Measurements from ENCODE around the gene COMMD3.
"Not testable (repeated sequence)": the region's sequence is repeated elsewhere in the genome, so short reads cannot be mapped to it uniquely, and the experiment has no call there.

The COMMD3 gene

DNA sequence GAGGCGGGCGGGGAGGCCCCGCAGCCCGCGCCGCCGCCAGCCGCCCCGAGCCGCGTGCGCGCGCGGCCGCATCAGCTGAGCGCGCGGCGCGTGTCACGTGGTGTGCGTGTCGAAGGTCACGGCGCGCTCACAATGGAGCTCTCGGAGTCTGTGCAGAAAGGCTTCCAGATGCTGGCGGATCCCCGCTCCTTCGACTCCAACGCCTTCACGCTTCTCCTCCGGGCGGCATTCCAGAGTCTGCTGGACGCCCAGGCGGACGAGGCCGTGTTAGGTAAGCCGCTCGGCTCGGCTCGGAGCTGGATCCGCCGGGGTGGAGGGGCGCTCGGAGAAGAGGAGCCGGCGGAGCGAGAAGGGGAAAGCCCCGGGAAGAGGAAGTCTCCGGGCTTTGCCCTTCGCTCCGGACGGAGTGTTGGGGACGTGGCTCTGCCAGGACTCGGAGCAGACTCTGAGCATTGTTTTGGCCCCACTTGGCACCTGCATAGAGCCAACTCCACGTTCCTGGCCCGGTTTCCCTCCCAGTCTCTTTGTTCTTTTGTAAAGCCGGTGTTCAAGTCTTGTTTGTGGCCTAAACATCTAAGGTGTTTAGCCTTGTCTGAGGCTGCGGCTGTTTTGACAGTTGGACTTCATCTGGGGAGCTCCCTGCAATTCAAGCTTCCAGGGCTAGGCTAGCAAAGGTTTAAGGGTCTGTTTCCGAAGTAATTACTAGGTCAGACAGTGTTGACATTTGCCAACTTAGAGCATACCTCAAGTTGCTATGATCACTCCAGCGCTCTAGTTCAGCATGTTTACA, at the start of gene COMMD3:
TSS of gene COMMD3 (plus strand) at position 103 of the 790 bp plus-strand sequence. CDS start at position 133, 30 bp downstream.
- DNase-seq = peak; percentile 76

DNA sequence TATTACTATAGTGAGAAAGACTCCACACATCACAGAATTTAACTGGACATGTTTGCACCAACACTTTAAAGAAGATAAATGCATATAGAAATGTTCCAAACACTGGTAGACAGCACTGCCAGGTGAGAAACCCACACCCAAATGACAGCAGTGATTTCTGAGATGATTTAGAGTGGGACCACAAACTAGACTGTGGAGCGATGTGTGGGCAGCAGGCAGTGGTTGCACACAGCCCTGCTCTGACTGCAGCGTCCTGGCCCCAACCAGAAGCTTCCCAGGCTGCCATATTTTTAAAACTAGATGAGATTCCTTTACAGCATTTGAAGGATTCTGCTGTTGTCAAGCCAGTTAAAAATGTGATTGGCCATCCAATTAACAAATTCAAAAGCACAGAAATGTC, 47.7 kb upstream of the COMMD3 start:
- DNase-seq = no peak

DNA sequence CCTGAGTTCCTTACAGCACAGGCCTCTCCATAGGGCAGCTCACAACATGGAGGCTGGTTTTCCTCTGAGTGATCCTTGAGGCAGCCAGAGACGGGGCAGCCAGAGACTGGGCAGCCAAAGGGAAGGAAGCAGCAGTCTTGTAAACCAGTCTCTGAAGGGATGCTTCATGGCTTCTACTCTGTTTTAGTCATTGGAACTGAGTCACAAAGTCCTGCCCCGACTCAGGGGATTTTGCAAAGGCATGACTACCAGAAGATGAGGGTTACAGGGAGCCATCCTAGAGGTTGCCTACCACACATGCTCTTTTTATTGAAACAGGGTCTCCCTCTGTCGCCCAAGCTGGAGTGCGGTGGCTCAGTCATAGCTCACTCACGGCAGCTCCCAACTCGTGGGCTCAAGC, 44.4 kb upstream of the COMMD3 start:
- DNase-seq = no peak

DNA sequence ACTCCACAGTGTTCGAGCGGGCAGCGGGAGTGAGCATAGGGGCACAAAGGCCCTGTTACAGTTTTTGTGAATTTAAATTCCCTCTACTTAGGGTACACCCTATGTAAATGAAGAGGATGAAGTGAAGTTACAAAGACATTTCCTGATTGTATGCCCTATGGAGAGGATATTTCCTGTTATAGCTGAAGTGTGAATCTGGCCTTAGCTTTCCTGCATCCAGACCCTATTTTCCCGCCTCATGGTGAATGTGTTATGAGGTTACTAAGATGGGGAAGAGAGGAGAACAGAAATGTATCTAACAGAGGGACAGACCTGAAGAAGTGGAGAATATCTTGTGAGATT, 37.8 kb upstream of the COMMD3 start:
- DNase-seq = no peak

DNA sequence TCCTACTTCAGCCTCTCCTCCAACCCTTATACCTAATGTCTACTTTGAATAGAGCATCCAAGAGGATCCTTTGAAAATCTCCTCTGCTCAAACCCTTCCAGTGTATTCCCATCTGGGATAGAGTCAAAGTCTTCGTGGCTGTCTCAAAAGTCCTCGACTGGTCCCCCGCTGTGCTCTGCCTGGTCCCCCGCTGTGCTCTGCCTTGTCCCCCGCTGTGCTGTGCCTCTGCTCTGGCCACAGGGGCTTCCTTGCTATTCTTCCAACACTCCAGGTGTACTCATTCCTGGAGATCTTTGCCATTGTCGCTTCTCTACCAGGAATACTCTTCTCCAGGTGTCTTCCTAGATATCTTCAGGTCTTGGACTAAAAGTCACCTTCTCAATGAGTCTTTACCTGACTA, 36.1 kb upstream of the COMMD3 start:
- DNase-seq = no peak

DNA sequence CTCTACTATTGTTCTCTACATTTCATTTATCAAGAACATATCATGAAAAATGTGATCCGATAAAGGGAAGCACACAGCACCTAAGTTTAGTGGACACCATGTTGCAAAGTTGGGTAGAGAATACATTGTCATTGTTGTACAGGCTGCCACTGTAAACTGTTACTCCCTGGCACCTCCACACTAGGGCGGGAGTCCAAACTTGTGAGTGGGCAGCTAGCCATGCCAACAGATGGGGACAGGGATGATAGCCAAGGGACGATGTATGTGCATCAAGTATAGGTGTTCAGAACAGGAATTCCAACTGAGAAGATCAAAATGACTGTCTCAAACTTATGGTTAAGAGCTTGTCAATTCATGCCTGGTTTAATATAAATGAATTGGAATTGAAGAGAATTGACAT, 31.1 kb upstream of the COMMD3 start:
- DNase-seq = no peak

DNA sequence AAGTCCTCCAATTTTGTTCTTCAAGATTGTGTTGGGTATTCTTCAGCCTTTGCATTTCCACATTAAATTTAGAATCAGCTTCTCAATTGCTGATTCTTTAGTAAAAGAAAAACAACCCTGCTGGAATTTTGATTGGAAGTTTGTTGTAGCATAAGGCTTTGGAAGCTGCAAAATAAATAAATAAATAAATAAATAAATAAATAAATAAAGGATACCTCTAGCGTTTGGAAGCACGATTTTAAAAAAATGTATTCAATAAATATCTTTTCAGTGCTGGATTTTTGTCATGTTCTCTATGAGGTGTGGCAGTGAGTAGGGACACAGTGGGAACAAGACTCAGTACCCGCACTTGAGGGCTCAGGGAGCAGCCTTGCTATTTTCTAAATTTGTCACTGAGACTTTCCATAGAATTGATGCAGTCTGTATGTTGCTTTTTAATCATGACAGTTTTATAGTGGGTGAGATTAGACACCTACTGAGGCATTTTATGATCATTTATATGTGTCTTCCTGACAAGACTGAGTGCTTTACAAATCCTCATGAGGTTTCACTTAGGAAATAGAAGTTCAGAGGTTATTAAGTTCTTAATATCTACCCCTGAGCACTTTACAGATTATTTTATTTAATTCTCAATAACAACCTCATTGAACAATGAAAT, 22.3 kb upstream of the COMMD3 start:
- DNase-seq = no peak

DNA sequence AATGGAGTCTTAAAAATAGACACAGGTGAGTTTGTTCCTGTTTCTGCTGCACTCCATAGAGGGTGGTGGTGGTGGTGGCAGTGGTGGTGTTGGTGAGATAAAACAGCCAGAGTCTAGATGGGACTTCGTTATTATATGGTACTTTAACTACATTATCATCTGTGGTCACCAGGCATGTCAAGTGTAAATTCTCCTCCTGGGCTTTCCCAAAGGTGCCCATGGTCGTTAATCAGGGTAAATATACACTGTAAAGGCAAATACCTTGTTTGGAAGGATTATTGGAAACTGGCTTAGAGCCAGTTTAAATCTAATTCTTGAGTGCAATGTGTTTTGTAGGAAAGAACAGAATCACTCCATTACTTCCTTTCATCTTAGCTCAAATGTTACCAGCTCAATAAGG, 21.5 kb upstream of the COMMD3 start:
- DNase-seq = no peak

DNA sequence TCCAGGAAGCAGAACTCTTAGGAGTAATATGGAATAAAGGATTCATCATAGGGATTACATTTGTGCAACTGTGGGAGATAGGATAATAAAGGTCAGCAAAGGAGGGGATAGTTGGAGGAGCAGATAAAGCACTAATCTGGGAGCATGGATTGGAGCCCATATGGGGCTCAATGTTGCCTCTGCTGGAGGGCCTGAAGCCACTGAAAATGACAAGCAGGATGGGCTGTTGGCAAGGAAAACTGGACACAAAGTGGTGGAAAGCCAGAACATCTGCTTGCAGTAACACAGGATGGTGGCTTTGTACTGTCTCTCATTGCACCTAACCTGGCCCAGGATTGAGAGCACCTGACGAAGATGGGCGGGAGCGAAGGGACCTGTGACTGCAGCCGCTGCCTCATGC, 15.0 kb upstream of the COMMD3 start:
- DNase-seq = no peak

DNA sequence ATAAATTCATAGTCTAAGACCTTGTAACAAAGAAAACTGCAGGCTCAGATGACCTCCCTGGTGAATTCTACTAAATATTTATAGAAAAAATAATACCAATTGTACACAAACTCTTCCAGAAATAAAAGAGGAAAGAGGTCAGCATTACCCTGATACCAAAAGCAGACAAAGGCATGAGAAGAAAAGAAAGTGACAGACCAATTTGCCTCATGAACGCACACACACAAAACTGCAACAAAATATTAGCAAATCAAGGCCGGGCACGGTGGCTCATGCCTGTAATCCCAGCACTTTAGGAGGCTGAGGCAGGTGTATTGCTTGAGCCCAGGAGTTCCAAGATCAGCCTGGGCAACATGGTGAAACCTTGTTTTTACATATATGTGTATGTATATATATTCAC, 12.7 kb upstream of the COMMD3 start:
- DNase-seq = no peak

DNA sequence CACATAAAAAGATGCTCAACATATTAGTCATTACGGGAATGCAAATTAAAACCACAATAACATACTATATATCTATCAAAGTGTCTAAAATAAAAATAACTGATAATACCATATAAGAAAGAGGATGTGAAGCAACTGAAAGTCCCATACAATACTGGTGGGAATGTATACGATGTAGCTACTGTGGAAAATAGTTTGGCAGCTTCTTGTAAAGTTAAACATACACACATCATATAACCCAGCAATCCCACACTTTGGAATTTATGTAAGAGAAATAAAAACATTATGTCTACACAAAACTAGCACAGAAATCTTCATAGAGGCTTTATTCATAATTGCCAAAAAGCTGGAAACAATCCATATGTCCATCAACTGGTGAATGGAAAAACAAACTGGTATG, 10.5 kb upstream of the COMMD3 start:
- DNase-seq = no peak

DNA sequence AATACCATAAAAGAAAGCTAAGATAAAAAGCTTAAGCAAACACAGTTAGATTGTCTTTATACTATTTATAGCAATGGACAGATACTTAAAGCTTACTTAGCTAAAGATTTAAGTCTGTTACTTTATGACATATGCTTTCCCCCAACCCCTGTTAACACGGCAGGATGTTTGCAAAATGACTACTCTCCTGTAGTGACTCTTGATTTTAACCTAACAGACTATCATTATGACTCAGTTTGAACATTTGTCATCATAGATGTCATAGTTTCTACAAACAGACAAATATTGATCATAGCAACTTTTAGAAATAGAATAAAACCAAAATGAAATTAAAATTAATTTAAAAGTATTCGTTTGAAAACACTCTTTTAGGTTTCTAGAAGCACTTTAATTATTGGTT, 7.8 kb upstream of the COMMD3 start:
- no peak for DNase-seq

DNA sequence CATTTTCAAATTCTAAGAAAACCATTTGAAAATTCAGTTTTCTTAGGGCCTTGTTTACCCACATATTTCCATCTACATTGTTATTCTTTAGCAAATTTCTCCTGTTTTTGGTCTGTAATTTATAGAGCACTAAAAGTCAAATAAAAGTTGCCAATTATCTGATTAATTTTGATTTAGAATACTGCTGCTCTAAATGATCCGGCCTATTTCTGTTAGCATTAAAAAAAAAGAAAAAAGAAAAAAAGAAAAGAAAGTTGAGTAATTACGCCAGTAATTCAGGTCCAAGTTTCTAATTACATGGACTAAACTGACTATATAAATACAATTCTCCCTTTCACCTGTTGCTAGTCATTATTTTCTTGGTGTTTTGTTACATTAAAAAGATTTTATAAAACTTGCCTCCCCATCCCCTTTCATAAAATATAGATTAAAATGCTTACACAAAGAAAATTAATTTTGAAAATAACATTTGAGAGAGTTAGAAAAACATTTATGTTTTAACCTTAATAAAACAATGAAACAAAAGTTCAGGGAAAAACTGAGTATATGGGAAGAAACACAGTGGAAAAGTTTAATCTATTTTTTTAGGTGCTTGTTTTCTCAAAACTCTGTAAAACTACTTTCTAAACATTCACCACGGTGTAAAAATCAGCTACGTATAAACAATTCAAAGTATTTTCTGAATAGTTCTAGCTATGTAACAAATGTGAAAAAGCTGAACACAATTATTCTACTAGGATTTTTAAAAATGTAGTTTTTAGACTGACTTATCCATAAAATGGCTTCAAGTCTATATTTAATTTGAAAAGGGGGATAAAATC, 6.8 kb upstream of the COMMD3 start:
- no peak for DNase-seq

DNA sequence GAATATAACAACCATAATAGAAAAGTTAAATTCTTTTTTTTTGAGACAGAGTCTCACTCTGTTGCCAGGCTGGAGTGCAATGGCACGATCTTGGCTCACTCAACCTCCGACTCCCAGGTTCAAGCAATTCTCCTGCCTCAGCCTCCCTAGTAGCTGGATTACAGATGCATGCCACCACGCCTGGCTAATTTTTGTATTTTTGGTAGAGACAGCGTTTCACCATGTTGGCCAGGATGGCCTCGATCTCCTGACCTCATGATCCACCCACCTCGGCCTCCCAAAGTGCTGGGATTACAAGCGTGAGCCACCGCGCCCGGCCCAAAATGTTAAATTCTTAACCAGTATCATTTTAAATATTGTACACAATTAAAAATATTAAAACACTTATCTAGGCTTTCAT, 6.2 kb upstream of the COMMD3 start:
- DNase-seq = not testable (repeated sequence)

DNA sequence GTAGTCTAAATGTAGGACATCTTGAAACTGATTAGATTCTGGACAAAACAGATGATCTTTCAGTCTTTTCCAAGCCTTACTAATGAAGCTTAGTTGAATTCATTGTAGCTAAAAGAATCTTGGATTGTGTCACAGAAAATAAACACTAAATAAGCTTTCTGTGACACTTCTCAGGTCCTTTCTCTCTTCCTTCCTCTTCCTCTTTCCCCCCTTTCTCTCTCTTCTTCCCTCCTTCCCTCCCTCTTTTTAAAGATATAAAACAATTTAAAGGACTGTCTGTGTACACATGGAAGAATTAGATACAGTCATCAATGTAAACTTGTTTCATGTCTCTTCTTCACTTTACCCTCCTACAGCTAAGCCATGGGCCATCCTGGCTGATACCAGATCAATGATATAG, 5.3 kb upstream of the COMMD3 start:
- no peak for DNase-seq

DNA sequence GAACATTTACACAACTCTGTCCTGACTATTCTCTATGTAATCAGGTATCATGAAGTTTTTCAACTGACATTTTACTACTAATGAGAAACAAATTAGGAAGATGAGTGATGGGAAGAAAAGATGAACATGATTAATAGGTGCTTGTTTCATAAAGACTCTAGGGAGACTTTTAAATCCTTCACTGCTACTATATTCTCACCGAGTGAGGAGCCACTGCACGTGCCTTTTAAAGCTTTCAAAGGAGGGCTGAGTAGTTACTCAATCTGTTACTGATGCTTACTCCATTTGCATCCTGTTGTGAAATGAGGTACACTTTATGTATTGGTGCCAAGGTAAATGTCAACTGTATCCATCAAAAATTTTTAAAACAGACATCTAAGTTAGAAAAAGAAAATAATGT, 1.3 kb upstream of the COMMD3 start:
- DNase-seq = no peak

DNA sequence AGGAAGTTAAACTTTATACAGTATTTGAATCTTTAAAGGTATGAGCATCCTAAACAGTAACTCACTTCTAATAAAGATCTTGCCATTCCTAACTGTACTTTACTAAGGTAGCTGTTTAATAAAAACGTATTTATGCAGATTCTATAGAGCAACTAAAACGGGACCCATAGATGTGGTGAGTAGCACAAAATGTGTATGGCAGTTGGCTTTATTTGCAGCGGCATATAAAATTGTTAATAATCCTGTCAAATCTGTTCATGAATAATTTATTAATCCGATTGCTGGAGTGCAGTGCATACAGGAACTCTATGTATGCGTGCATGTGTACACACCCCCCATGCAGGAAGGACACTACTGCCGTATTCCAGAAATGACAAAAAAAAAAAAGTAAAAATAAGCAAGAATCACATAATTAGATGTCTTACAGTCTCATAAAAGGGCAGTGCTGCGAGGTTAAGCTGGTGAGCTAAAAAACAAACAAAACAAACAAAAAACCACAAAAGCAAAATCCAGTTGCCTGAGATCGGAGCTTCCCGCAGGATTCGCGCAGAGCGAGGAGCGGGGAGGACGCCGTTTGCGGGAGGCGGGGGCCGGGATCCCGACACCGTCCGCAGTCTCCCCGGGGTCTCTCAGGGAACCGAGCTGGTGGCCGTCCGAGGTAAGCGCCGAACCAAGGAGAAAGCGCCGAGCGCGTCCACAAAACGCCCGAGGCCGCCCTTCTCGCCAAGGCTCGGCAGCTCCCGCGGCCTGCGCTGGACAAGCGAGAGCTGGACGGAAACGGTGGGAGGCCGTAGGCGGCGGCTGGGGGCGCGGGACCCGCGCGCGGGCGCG, 518 bp upstream of the COMMD3 start:
- DNase-seq = no peak

DNA sequence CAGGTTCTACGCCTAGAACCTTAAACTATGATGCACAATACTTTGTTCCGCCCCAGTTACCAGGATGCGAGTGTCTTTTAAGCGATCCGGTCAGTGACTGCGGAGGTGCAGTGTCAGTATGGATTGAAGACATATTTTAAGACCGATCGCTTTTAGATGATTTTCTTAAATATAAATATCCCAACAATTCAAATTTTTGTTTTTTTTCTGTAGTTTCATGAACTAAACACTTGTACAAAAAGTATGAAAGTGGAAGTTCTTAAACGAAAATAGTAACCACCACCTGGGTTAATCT, 835 bp downstream of the COMMD3 start:
- peak; percentile 46 for DNase-seq

DNA sequence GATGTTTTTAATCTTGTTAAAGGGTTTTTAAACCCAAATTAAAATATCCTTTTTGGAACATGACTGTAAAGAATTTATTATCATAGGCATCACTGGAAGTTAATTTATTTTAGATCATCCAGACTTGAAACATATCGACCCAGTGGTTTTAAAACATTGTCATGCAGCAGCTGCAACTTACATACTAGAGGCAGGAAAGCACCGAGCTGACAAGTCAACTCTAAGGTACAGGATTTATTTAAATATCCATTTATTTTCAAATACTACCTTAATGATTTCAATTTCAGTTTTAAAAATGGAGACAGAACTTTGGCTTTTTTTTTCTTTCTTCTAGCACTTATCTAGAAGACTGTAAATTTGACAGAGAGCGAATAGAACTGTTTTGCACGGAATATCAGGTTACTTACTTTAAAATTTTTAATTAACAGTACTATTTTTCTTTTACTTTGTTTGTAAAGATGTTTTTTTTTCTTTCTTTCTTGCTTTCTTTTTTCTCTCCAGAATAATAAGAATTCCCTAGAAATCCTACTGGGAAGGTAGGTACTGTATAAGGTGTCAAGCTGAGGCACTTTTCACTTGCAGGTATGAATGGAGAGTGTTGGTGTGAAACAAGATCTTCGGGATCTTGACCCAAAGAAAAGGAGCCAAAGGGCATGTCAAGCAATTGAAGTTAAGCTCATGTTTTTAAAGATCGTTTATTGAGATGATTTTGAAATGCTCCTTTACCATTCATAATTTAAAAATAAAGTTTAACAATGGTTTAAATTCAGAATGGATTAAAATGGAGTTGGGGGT, 1.8 kb downstream of the COMMD3 start:
- DNase-seq = no peak

DNA sequence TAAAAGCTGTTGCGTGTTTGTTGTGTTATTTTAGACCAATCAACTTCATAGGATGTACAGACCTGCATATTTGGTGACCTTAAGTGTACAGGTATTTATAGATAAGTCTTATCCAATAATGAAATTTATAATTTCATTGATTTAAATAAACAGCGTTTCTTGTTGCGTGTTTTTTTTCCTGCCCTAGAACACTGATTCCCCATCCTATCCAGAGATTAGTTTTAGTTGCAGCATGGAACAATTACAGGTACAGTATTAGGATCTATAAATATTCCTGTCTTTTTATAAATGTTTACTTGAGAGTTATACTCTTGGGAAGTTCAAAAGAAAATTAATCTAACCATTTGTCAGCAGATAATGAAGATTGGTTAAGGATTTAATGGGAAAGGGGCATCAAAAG, 2.6 kb downstream of the COMMD3 start:
- no peak for DNase-seq

DNA sequence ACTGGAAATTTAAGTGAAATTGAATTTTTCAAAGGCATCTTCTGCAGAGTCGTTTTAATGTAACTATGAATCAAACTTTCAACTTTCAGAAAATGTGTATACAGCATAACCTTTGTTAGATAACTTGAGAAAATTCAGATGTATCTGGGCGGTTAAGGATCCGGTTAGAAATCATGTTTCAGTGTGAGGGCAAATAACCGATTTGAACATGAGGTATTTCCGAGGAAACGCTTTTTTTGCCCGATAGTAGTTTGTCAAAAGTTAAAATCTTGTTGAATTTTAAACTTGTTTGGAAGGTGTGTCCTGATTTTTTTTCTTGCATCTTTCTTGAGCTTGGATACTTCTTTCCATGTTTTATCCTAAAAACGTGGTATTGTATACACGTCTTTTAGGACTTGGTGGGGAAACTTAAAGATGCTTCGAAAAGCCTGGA, 3.4 kb downstream of the COMMD3 start:
- DNase-seq = no peak

DNA sequence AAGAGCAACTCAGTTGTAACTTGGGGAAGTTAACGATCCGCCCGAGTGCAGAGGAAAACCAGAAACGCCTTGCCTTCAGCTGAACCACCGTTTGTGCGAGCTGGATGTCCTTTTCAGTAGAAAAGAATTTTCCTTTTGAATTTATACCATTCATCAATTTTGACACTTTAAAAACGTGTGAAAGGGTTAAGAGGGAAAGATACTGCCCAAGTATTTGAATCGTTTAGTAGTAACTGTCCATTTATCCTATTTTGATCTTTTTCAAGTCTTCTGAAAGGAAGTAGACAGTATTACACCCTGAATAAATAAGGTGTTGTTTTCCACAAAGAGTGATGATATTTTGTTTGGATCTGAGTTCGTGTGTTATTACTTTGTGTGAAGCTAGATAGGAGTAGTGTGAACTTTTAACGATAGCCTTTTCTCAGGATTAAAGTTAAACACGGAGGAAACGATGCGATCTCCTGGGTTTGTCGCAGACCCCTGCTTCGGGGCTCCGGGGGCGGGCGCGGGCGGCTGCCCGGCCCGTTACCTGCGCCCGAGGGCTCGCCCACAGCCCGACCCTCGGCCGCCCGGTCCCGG, 3.9 kb downstream of the COMMD3 start:
- no peak for DNase-seq
